ENCODE measurements around the gene TBC1D19. TPM values are rescaled to one million over a fixed set of nuclear protein-coding genes. Genes with fewer than 3 reads are reported as not detected.

The TBC1D19 gene
- total RNA-seq, 4 donors from 2014 or later = 25.0 to 31.8 (median 31.4) TPM

DNA sequence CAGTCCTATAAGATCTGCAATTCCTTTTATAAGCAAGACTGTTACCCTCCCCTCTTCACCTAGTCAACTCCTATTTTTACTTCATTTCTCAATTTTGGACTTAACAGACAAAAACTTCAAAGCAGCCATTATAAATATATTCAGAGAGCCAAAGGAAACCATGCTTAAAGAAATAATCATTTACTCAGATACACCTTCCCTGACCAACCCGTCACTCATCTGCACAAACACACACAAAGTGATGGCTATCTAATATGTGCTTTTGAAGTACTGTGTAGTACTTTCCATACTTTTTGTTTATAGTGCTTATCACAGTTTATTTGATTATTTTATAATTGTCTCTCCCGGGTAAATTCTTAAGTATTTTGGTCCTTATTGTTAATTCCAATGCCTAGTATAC lies 117.2 kb downstream of the TBC1D19 start:
- Histone ChIP-seq H3K4me1 (no peaks in the 10 kb centered on the region), H3K27ac (no peak overlapping the region), H3K36me3 (no peaks in the 10 kb centered on the region), H3K4me3 (replicated peaks in 1 of 3) (no peak overlapping the region), H3K9me3 (no peaks in the 10 kb centered on the region), H3K27me3 (no peaks in the 10 kb centered on the region)
- no peak for DNase-seq
- intact Hi-C loops (cut with DNase I) = no loop called here
- WGBS, 2 donors = 91 to 92% methylated on average over 2 of the region's 2 CpGs
- TF ChIP-seq POLR2A (IDR thresholded peaks at IDR 0.05) (no peak), CTCF (IDR thresholded peaks at IDR 0.05) (no peak)

DNA sequence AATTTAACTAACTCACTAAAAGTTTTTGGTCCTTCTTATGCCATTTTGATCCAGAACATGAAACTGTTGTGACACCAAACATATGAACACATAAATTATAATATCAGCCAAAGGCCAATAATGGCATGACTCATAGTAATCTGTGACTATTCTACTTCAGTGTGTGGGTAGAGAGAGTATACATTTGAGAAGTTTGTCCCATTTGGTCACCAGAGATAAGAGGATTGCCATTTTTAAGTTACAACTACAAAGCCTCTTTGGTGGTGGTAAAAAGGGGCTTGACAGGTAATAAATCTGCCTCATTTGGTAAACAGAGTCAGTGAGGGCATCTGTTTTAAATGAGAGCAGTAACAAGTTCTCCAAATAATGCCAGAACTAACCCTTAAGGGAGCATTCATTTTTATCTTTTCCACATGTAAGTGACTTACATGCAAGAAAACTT lies 117.9 kb downstream of the TBC1D19 start:
- H3K36me3 ChIP-seq = no peaks in the 10 kb centered on the region
- H3K27ac ChIP-seq = no peak overlapping the region
- H3K4me1 ChIP-seq = no peaks in the 10 kb centered on the region
- TF ChIP-seq CTCF (IDR thresholded peaks at IDR 0.05) (no peak), POLR2A (IDR thresholded peaks at IDR 0.05) (no peak)
- H3K4me3 ChIP-seq (replicated peaks in 1 of 3) = no peak overlapping the region
- intact Hi-C loops (cut with DNase I) = no loop called here
- H3K9me3 ChIP-seq = no peaks in the 10 kb centered on the region
- no peak for DNase-seq
- no peaks in the 10 kb centered on the region for H3K27me3 ChIP-seq

- 98 to 99% methylated on average over 1 of the region's 1 CpG for WGBS, 2 donors
- no peak for DNase-seq
- Histone ChIP-seq H3K36me3 (no peaks in the 10 kb centered on the region), H3K27ac (no peak overlapping the region), H3K4me3 (replicated peaks in 1 of 3) (no peak overlapping the region), H3K27me3 (no peaks in the 10 kb centered on the region), H3K4me1 (no peaks in the 10 kb centered on the region), H3K9me3 (no peaks in the 10 kb centered on the region)
- intact Hi-C loops (cut with DNase I) = no loop called here
- TF ChIP-seq CTCF (IDR thresholded peaks at IDR 0.05) = no peak
- no peak for TF ChIP-seq POLR2A (IDR thresholded peaks at IDR 0.05)
Measured at GRCh38 chr4:26707342-26707741, 123.5 kb downstream of the TBC1D19 start.

- no peak overlapping the region for H3K4me3 ChIP-seq (replicated peaks in 1 of 3)
- intact Hi-C loops (cut with DNase I) = no loop called here
- 80 to 88% methylated on average over 2 of the region's 2 CpGs for WGBS, 2 donors
- no peaks in the 10 kb centered on the region for H3K4me1 ChIP-seq
- no peak for DNase-seq
- H3K9me3 ChIP-seq = no peaks in the 10 kb centered on the region
- no peaks in the 10 kb centered on the region for H3K27me3 ChIP-seq
- no peak overlapping the region for H3K27ac ChIP-seq
- H3K36me3 ChIP-seq = no peaks in the 10 kb centered on the region
- TF ChIP-seq CTCF (IDR thresholded peaks at IDR 0.05) (no peak), POLR2A (IDR thresholded peaks at IDR 0.05) (no peak)
Measured at GRCh38 chr4:26709246-26709645, 125.4 kb downstream of the TBC1D19 start.

DNA sequence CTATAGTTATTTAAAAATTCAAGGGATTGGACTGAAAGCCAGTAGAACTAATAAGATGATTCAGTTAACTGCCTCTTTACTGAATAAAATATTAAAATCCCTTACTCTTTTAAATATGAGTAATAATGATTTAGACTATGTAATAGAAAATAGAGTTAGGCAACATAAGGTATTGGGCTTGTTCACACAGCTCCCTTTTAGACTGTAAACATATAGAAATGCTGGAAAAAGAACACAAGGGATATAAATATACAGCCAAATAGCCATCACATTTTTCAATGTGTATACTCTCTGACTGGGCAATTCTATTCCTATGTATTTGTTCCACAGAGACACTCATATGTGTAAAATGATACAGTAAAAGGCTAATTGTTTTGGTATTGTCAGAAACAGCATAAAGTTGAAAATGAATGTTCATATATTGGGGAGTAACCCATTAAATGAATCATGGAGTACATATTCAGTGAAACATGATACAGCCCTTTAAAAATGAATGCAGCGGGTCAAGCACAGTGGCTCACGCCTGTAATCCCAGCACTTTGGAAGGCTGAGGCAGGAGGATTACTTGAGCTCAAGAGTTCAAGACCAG lies 129.8 kb downstream of the TBC1D19 start:
- Histone ChIP-seq H3K4me3 (replicated peaks in 1 of 3) (no peak overlapping the region), H3K9me3 (no peaks in the 10 kb centered on the region), H3K27ac (no peak overlapping the region), H3K27me3 (no peaks in the 10 kb centered on the region), H3K36me3 (no peaks in the 10 kb centered on the region), H3K4me1 (no peaks in the 10 kb centered on the region)
- intact Hi-C loops (cut with DNase I) = no loop called here
- no peak for DNase-seq
- TF ChIP-seq CTCF (IDR thresholded peaks at IDR 0.05) = no peak
- TF ChIP-seq POLR2A (IDR thresholded peaks at IDR 0.05) = no peak
- WGBS, 2 donors = 95 to 99% methylated on average over 2 of the region's 2 CpGs

Measured in thyroid gland (tissue), 4 donors.